ENCODE data around the gene SPATA13. TPM values are rescaled to one million over a fixed set of nuclear protein-coding genes. Genes with fewer than 3 reads are reported as not detected.

SPATA13 gene
- polyA plus RNA-seq, 1 experiment, result 12.0 TPM

DNA sequence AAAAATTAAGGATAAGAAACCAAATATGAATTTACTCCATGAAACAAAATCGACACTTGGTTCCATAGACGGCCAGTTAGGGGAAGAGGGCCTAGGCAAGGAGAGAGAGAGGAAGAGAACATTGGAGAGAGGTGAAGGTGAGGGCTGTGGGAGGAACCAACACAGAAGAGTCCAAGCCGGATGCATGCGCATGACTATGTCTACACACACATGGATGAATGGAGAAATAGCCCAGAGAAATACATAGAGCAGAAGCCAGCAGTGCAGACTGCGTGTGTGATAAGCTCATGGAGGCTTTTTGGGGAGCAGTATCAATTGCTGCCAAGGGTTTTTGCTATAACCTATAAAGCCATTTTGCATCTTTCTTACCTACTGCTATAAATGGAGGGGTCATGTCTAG is 81.6 kb downstream of the SPATA13 start:
- ChIA-PET CTCF (no interaction called here), POLR2A (no interaction called here)
- TF ChIP-seq, protein P1, sequence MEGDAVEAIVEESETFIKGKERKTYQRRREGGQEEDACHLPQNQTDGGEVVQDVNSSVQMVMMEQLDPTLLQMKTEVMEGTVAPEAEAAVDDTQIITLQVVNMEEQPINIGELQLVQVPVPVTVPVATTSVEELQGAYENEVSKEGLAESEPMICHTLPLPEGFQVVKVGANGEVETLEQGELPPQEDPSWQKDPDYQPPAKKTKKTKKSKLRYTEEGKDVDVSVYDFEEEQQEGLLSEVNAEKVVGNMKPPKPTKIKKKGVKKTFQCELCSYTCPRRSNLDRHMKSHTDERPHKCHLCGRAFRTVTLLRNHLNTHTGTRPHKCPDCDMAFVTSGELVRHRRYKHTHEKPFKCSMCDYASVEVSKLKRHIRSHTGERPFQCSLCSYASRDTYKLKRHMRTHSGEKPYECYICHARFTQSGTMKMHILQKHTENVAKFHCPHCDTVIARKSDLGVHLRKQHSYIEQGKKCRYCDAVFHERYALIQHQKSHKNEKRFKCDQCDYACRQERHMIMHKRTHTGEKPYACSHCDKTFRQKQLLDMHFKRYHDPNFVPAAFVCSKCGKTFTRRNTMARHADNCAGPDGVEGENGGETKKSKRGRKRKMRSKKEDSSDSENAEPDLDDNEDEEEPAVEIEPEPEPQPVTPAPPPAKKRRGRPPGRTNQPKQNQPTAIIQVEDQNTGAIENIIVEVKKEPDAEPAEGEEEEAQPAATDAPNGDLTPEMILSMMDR (IDR thresholded peaks at IDR 0.05; ENCODE audit: low read depth, low read length), result no peak
- no peaks in the 10 kb centered on the region for H3K9me3 ChIP-seq (ENCODE audit: control insufficient read depth, insufficient read depth, low read length)
- DNase-seq (ENCODE audit: low read depth, low spot score), result no peak
- H3K27ac ChIP-seq (ENCODE audit: low read depth, low read length), result no peak overlapping the region
- no peaks in the 10 kb centered on the region for H3K27me3 ChIP-seq (ENCODE audit: control insufficient read depth, insufficient read depth, low read length)
- H3K4me3 ChIP-seq (ENCODE audit: low read depth, low read length), result no peak overlapping the region

DNA sequence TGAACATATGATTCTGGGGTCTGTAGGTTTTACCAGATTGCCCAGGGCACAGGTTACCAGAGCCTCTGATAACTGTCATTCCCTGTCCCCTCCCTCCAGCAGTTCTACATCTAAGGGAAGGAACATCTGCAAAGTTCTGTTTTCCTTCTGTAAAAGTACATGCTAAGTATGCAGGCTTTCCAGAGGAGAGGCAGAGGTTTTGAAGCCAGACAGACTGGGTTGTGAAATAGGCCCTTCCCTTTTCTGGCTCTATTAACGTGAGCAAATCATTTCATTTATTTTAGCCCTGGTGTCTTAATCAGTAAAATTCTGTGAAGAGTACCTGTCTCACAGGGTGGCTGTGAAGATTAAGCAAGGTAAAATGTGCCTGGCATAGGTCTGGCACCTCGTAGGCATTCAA is 82.8 kb downstream of the SPATA13 start:
- DNase-seq (ENCODE audit: low read depth, low spot score), result no peak
- POLR2A ChIA-PET, result no interaction called here
- Histone ChIP-seq H3K9me3 (ENCODE audit: control insufficient read depth, insufficient read depth, low read length) (no peaks in the 10 kb centered on the region), H3K4me3 (ENCODE audit: low read depth, low read length) (no peak overlapping the region), H3K27ac (ENCODE audit: low read depth, low read length) (no peak overlapping the region), H3K27me3 (ENCODE audit: control insufficient read depth, insufficient read depth, low read length) (no peaks in the 10 kb centered on the region)
- TF ChIP-seq, protein P1 (IDR thresholded peaks at IDR 0.05; ENCODE audit: low read depth, low read length), result no peak
- CTCF ChIA-PET, result no interaction called here

DNA sequence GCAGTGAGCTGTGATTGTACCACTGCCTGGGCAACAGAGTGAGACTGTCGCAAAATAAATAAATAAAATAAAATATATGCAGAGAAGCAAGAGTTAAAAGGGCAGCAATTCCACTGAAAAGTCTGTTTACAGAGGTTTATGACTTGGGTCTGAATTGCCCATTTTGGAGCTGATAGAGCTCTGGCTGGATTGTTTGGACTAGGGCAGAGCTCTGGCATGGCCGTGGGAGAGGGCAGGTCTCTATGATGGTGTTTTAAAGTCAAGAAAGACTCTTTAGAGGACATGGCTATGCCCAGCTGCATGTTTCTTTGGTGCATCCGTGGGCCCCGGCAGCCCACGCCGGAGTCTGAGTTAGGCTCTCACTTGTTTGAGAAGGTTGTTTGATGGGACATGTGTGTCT is 84.3 kb downstream of the SPATA13 start:
- no peak overlapping the region for H3K4me3 ChIP-seq (ENCODE audit: low read depth, low read length)
- no peak overlapping the region for H3K27ac ChIP-seq (ENCODE audit: low read depth, low read length)
- TF ChIP-seq, protein P1 (IDR thresholded peaks at IDR 0.05; ENCODE audit: low read depth, low read length), result no peak
- no peak for DNase-seq (ENCODE audit: low read depth, low spot score)
- H3K27me3 ChIP-seq (ENCODE audit: control insufficient read depth, insufficient read depth, low read length), result no peaks in the 10 kb centered on the region
- ChIA-PET CTCF (interaction anchor here (0.7 to 1.7 kb wide), 3 partner anchors 16 to 284 kb away, joined by 3 to 10 read pairs (median 4); no protein-coding TSS in a partner anchor), POLR2A (interaction anchor here (0.7 kb wide), 1 partner anchor 864 kb away, joined by 9 read pairs; no protein-coding TSS in a partner anchor)
- H3K9me3 ChIP-seq (ENCODE audit: control insufficient read depth, insufficient read depth, low read length), result no peaks in the 10 kb centered on the region

DNA sequence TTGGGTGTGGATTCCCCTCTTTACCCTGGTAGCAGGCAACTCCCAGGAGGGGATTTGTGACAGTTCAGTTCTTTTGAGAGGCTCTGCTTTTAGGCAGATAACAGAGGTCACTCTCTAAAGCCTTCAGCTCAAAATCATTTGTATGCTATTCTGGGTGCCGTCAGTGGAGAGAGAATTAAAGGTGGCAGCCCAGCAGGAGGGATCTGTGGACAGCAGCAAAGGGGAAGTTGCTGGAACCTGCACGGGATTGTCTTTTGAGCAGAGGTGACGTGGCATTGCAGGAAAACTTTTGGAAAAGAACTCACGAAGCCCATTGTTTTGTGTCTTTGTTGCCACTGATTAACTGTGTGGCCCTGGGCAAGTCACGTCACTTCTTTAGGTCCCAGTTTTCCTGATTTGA is 86.5 kb downstream of the SPATA13 start:
- no peaks in the 10 kb centered on the region for H3K27me3 ChIP-seq (ENCODE audit: control insufficient read depth, insufficient read depth, low read length)
- TF ChIP-seq, protein P1 (IDR thresholded peaks at IDR 0.05; ENCODE audit: low read depth, low read length), result no peak
- H3K27ac ChIP-seq (ENCODE audit: low read depth, low read length), result no peak overlapping the region
- no peak overlapping the region for H3K4me3 ChIP-seq (ENCODE audit: low read depth, low read length)
- no peaks in the 10 kb centered on the region for H3K9me3 ChIP-seq (ENCODE audit: control insufficient read depth, insufficient read depth, low read length)
- CTCF ChIA-PET, result no interaction called here
- POLR2A ChIA-PET, result no interaction called here
- no peak for DNase-seq (ENCODE audit: low read depth, low spot score)

DNA sequence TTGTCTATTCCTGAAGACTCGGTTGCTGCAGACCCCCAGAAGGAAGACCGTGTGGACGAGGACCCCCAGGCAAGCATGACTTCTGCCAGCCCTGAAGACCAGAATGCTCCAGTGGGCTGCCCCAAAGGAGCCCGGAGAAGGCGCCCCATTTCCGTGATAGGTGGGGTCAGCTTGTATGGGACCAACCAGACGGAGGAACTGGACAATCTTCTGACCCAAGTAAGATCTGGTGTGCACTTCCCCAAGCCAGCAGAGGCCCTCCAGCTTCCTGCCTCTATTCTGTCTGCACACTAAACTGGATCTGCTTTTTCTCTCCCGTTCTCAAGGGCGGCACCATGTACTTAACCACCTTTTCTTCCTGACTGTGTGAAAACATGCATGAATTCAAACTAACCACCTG is 89.1 kb downstream of the SPATA13 start:
- H3K4me3 ChIP-seq (ENCODE audit: low read depth, low read length), result no peak overlapping the region
- no peak overlapping the region for H3K27ac ChIP-seq (ENCODE audit: low read depth, low read length)
- no peaks in the 10 kb centered on the region for H3K9me3 ChIP-seq (ENCODE audit: control insufficient read depth, insufficient read depth, low read length)
- ChIA-PET POLR2A (no interaction called here), CTCF (interaction anchor here (1.3 kb wide), 1 partner anchor 21 kb away, joined by 3 read pairs; no protein-coding TSS in a partner anchor)
- no peaks in the 10 kb centered on the region for H3K27me3 ChIP-seq (ENCODE audit: control insufficient read depth, insufficient read depth, low read length)
- TF ChIP-seq, protein P1 (IDR thresholded peaks at IDR 0.05; ENCODE audit: low read depth, low read length), result no peak
- no peak for DNase-seq (ENCODE audit: low read depth, low spot score)

All from AG04450 (cell line).